ENCODE results near the gene PAK1. TPM values are rescaled to one million over a fixed set of nuclear protein-coding genes. Genes with fewer than 3 reads are reported as not detected.

The PAK1 gene
- polyA plus RNA-seq, 3 donors: 128 to 195 (median 134) TPM

DNA sequence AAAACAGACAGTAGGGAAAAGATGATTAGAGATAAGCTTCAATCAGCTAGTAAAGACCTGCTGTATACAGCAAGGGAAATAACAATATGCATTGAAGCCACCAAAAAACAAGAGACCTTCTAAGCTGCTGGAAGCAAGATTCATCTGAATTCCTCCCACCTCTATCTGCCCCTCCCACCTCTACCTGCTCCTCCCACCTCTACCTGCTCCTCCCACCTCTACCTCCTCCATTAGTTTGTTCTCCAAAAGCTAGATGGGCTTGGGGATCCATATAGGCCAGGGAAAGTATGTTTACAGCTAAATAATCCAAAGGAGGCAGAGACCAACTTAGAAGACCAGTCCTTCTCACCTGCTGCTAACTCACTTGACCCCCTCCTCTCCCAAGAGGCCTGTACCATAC lies 33.2 kb downstream of the PAK1 start:
- no peaks in the 10 kb centered on the region for H3K9me3 Mint-ChIP-seq
- peaks cover 23% of the 10 kb centered on the region for H3K79me2 ChIP-seq (ENCODE audit: insufficient read depth, low read length)

GRCh38 chr11:77438487-77438886 lies 35.4 kb downstream of the PAK1 start:
- no peak for DNase-seq
- H3K4me1 ChIP-seq (ENCODE audit: control insufficient read depth in 1 of 2, insufficient read depth in 2 of 2, low read length in 2 of 2): peaks cover 48 to 52% of the 10 kb centered on the region in 2 donors
- Mint-ChIP-seq H3K27ac (no peak overlapping the region), H3K27me3 (ENCODE audit: low read depth in 3 of 3) (peaks cover 0 to 3% (median 0%) of the 10 kb centered on the region in 3 donors), H3K4me1 (peaks cover 55% of the 10 kb centered on the region), H3K4me3 (no peak overlapping the region), H3K36me3 (no peaks in the 10 kb centered on the region), H3K9me3 (no peaks in the 10 kb centered on the region)
- WGBS (ENCODE audit: insufficient coverage): no CpG with 5 or more reads among the region's 2 CpGs
- H3K4me3 ChIP-seq (replicated peaks in 1 of 3; ENCODE audit: low read depth in 2 of 3, low read length in 3 of 3): no peak overlapping the region
- no peaks in the 10 kb centered on the region for H3K36me3 ChIP-seq (replicated peaks in 1 of 2; ENCODE audit: control insufficient read depth in 1 of 2, insufficient read depth in 2 of 2, low read length in 2 of 2)
- no peaks in the 10 kb centered on the region for H3K9me3 ChIP-seq (replicated peaks in 1 of 2; ENCODE audit: control insufficient read depth in 1 of 2, insufficient read depth in 1 of 2, low read length in 2 of 2)
- no peaks in the 10 kb centered on the region for H4K20me1 ChIP-seq (ENCODE audit: insufficient read depth, low read length)
- H3K79me2 ChIP-seq (ENCODE audit: insufficient read depth, low read length): peaks cover 14% of the 10 kb centered on the region
- no peak overlapping the region for H2AFZ ChIP-seq (ENCODE audit: insufficient read depth, low read depth, low read length, poor library complexity, severe bottlenecking)
- intact Hi-C loops (cut with micrococcal nuclease): no loop called here
- H3K9ac ChIP-seq (ENCODE audit: insufficient read depth, low read length, poor library complexity, severe bottlenecking): no peak overlapping the region
- H3K27me3 ChIP-seq (ENCODE audit: control insufficient read depth in 2 of 2, insufficient read depth in 2 of 2, low read length in 2 of 2): no peaks in the 10 kb centered on the region
- TF ChIP-seq, protein P1, sequence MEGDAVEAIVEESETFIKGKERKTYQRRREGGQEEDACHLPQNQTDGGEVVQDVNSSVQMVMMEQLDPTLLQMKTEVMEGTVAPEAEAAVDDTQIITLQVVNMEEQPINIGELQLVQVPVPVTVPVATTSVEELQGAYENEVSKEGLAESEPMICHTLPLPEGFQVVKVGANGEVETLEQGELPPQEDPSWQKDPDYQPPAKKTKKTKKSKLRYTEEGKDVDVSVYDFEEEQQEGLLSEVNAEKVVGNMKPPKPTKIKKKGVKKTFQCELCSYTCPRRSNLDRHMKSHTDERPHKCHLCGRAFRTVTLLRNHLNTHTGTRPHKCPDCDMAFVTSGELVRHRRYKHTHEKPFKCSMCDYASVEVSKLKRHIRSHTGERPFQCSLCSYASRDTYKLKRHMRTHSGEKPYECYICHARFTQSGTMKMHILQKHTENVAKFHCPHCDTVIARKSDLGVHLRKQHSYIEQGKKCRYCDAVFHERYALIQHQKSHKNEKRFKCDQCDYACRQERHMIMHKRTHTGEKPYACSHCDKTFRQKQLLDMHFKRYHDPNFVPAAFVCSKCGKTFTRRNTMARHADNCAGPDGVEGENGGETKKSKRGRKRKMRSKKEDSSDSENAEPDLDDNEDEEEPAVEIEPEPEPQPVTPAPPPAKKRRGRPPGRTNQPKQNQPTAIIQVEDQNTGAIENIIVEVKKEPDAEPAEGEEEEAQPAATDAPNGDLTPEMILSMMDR (IDR thresholded peaks at IDR 0.05): no peak
- H3K4me2 ChIP-seq (replicated peaks; ENCODE audit: extremely low read depth, low read length, poor library complexity, severe bottlenecking): no peak overlapping the region
- H3K27ac ChIP-seq (ENCODE audit: low read depth in 1 of 2, low read length in 2 of 2): no peak overlapping the region

More for the DNA sequence above, 33.2 kb downstream of the PAK1 start:
- Mint-ChIP-seq H3K27me3 (ENCODE audit: low read depth in 3 of 3) (peaks cover 0 to 3% (median 0%) of the 10 kb centered on the region in 3 donors), H3K4me3 (no peak overlapping the region), H3K27ac (no peak overlapping the region), H3K36me3 (no peaks in the 10 kb centered on the region), H3K4me1 (peaks cover 61% of the 10 kb centered on the region)
- H3K9me3 ChIP-seq (replicated peaks in 1 of 2; ENCODE audit: control insufficient read depth in 1 of 2, insufficient read depth in 1 of 2, low read length in 2 of 2): no peaks in the 10 kb centered on the region
- no peaks in the 10 kb centered on the region for H3K27me3 ChIP-seq (ENCODE audit: control insufficient read depth in 2 of 2, insufficient read depth in 2 of 2, low read length in 2 of 2)
- H3K36me3 ChIP-seq (replicated peaks in 1 of 2; ENCODE audit: control insufficient read depth in 1 of 2, insufficient read depth in 2 of 2, low read length in 2 of 2): no peaks in the 10 kb centered on the region
- TF ChIP-seq, protein P1 (IDR thresholded peaks at IDR 0.05): no peak
- no peak overlapping the region for H3K27ac ChIP-seq (ENCODE audit: low read depth in 1 of 2, low read length in 2 of 2)
- no peak overlapping the region for H3K4me2 ChIP-seq (replicated peaks; ENCODE audit: extremely low read depth, low read length, poor library complexity, severe bottlenecking)
- H3K4me3 ChIP-seq (replicated peaks in 1 of 3; ENCODE audit: low read depth in 2 of 3, low read length in 3 of 3): no peak overlapping the region
- no peak for DNase-seq
- intact Hi-C loops (cut with micrococcal nuclease): no loop called here
- no peak overlapping the region for H3K9ac ChIP-seq (ENCODE audit: insufficient read depth, low read length, poor library complexity, severe bottlenecking)
- no peak overlapping the region for H2AFZ ChIP-seq (ENCODE audit: insufficient read depth, low read depth, low read length, poor library complexity, severe bottlenecking)
- no peaks in the 10 kb centered on the region for H4K20me1 ChIP-seq (ENCODE audit: insufficient read depth, low read length)
- peaks cover 58 to 66% of the 10 kb centered on the region in 2 donors for H3K4me1 ChIP-seq (ENCODE audit: control insufficient read depth in 1 of 2, insufficient read depth in 2 of 2, low read length in 2 of 2)
